Cardiac fibroblast (primary cell): ENCODE measurements around the gene HIGD2B.
"Not testable (repeated sequence)": the region's sequence is repeated elsewhere in the genome, so short reads cannot be mapped to it uniquely, and the experiment has no call there.

Experiments used
- DNase-seq, 2 donors: peaks; one replicate each; pipeline versions ENCODE4 v3.0.0 to v3.0.0-alpha.2; 2010; ENCODE audit warnings: low read depth in 2 of 2
- H3K4me3 ChIP-seq, 2 donors: replicated peaks in 1 of 2; 1 replicate in 1 of 2; 2 replicates in 1 of 2; pipeline ENCODE4 v1.5.1; 2011; ENCODE audit warnings: low read depth in 2 of 2, low read length in 2 of 2, mild to moderate bottlenecking in 2 of 2, moderate library complexity in 1 of 2

HIGD2B gene

GRCh38 chr15:72626153-72626552, 59.8 kb downstream of the HIGD2B start:
- H3K4me3 ChIP-seq, DNase-seq: not testable (repeated sequence)
